ENCODE results near the gene SLC4A5. TPM values are rescaled to one million over a fixed set of nuclear protein-coding genes. Genes with fewer than 3 reads are reported as not detected.
A peak's percentile ranks its signal among the peaks of the same experiment; 100 is the strongest.

SLC4A5 gene
- total and polyA plus RNA-seq, 2 of the 8 experiments (the other 6 are each of a cell fraction or from before 2014, with no cell fraction given) = 0.42 to 0.52 TPM

DNA sequence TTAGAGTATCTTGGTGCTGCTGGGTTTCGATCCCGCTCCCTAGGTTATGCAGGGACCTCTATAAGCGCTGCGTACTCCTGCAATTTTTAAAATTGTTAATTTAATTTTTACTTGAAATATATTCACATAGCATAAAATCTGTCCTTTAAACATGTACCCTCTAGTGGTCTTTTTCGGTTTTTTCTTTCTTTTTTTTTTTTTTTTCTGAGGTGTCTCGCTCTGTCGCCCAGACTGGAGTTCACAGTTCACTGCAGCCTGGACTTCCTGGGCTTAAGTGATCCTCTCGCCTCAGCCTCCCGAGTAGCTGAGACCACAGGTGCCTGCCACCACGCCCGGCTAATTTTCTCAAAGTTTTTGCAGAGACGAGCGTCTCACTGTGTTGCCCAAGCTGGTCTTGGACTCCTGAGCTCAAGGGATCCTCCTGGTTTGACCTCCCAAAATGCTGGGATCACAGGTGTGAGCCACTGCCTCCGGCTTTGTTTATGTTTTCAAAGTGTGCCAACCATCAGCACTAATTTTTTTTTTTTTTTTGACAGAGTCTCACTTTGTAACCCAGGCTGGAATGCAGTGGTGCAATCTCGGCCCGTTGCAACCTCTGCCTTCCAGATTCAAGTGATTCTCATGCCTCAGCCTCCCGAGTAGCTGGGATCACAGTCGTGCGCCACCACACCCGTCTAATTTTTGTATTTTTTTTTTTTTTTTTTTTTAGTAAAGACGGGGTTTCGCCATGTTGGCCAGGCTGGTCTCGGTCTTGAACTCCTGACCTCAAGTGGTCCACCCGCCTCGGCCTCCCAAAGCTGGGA is 164.0 kb downstream of the SLC4A5 start:
- Histone ChIP-seq H4K20me1 (replicated peaks in 1 of 2; ENCODE audit: control insufficient read depth in 1 of 2, insufficient read depth in 2 of 2, low read length in 2 of 2) (peaks cover 0 to 5% of the 10 kb centered on the region in 2 experiments), H4K91ac (replicated peaks; ENCODE audit: insufficient read length, low read length) (no peak overlapping the region), H3K79me2 (ENCODE audit: control insufficient read depth in 1 of 2, insufficient read depth in 2 of 2, low read length in 2 of 2) (peaks cover 13 to 39% of the 10 kb centered on the region in 2 experiments), H2BK120ac (replicated peaks; ENCODE audit: low read depth, low read length) (no peak overlapping the region), H4K8ac (ENCODE audit: extremely low read depth, insufficient read depth, low read length) (no peak overlapping the region; the same call in 1 of the 2 replicates), H3K18ac (ENCODE audit: extremely low read depth, low read length) (no peak overlapping the region), H3K9ac (replicated peaks in 1 of 4; ENCODE audit: extremely low read depth in 1 of 4, low read depth in 3 of 4, low read length in 3 of 4) (no peak overlapping the region), H2BK15ac (ENCODE audit: low read length) (no peak overlapping the region), H3K23me2 (ENCODE audit: low read depth, low read length) (no peaks in the 10 kb centered on the region; the same call in 1 of the 2 replicates), H3K27ac (ENCODE audit: low read depth, low read length) (no peak overlapping the region), H3K14ac (ENCODE audit: insufficient read length) (no peak overlapping the region), H2AFZ (ENCODE audit: low read length) (no peak overlapping the region), H3K36me3 (ENCODE audit: control insufficient read depth in 2 of 4, insufficient read depth in 4 of 4, low read length in 3 of 4) (peaks cover 0 to 4% (median 1%) of the 10 kb centered on the region in 4 experiments; a peak in 2 of 8 replicates), H2BK5ac (ENCODE audit: low read depth, low read length) (no peak overlapping the region), H2BK12ac (ENCODE audit: low read depth, low read length) (no peak overlapping the region), H3K56ac (replicated peaks; ENCODE audit: insufficient read length, low read depth, low read length) (no peak overlapping the region), H3K4me1 (replicated peaks in 1 of 4; ENCODE audit: control insufficient read depth in 3 of 4, insufficient read depth in 4 of 4, low read length in 3 of 4) (peaks cover 0 to 5% (median 2%) of the 10 kb centered on the region in 4 experiments; a peak in 3 of 7 replicates), H3K4me2 (ENCODE audit: insufficient read depth in 1 of 2, low read depth in 2 of 2, low read length in 2 of 2) (peak overlapping the region; percentile 8 to 60), H3K23ac (ENCODE audit: insufficient read length) (no peak overlapping the region), H3K27me3 (replicated peaks in 1 of 4; ENCODE audit: control insufficient read depth in 3 of 4, extremely low read depth in 1 of 4, insufficient read depth in 3 of 4, low read length in 3 of 4) (no peaks in the 10 kb centered on the region), H3K79me1 (ENCODE audit: low read depth, low read length) (0 out of 2 replicates have a peak, but pooled peaks cover 2% of the 10 kb centered on the region), H2AK5ac (ENCODE audit: low read depth, low read length) (no peak overlapping the region), H3K4me3 (ENCODE audit: extremely low read depth in 1 of 4, insufficient read depth in 2 of 4, low read depth in 3 of 4, low read length in 4 of 4) (peak overlapping the region; percentile 30 to 91 (median 88); a peak in 6 of 8 replicates), H4K5ac (ENCODE audit: insufficient read length, low read depth, low read length) (no peak overlapping the region), H3K4ac (replicated peaks; ENCODE audit: insufficient read length, low read depth, low read length) (no peak overlapping the region), H2BK20ac (ENCODE audit: low read length) (no peak overlapping the region), H3K9me3 (ENCODE audit: insufficient read depth in 2 of 2, low read depth in 1 of 2, low read length in 1 of 2) (peaks cover 0 to 2% of the 10 kb centered on the region in 2 experiments; a peak in 1 of 4 replicates)
- WGBS, 2 experiments (ENCODE audit: extremely low coverage in 1 of 2, insufficient coverage in 1 of 2, insufficient read length in 1 of 2, insufficient replicate concordance in 2 of 2, low coverage in 1 of 2, low lambda C conversion rate in 2 of 2, missing lambda C conversion rate in 1 of 2) = 68% methylated on average over 19 of the region's 25 CpGs; no CpG with 5 or more reads in 1 of the 2 experiments
- DNase-seq (ENCODE audit: low read depth in 1 of 2, low spot score in 2 of 2) (peak in 1 of 2 experiments; percentile 51), FAIRE-seq (no peak)
- no peak for TF ChIP-seq CHD2 (IDR thresholded peaks at IDR 0.05; ENCODE audit: low read length)
- TF ChIP-seq ASH2L (IDR thresholded peaks at IDR 0.05; ENCODE audit: low read length) = no peak
- peak; percentile 56; the same call in 1 of the 2 replicates for TF ChIP-seq KDM1A (IDR thresholded peaks at IDR 0.05; ENCODE audit: borderline replicate concordance, low read length)
- no peak for TF ChIP-seq JUN (IDR thresholded peaks at IDR 0.05; ENCODE audit: low read depth, low read length)
- no peak for TF ChIP-seq SIX5 (IDR thresholded peaks at IDR 0.05; ENCODE audit: low read depth, low read length)
- TF ChIP-seq MAFK (IDR thresholded peaks at IDR 0.05; ENCODE audit: low read depth, low read length) = no peak
- TF ChIP-seq EGR1 (IDR thresholded peaks at IDR 0.05; ENCODE audit: borderline replicate concordance, low read depth, low read length) = no peak
- no peak for TF ChIP-seq GTF2F1 (IDR thresholded peaks at IDR 0.05; ENCODE audit: borderline replicate concordance, low read depth, low read length)
- ChIA-PET CTCF (ENCODE audit: partially characterized antibody) (interaction anchor here (0.6 to 3.6 kb wide), 15 partner anchors 9 to 556 kb away, joined by 3 to 21 read pairs (median 4); partner anchors contain the start of genes BOLA3 and MTHFD2), POLR2A (ENCODE audit: partially characterized antibody) (interaction anchor here (0.6 to 72.1 kb wide), 9 partner anchors 1 to 304 kb away, joined by 3 to 2699 read pairs (median 5); partner anchors contain the start of genes BOLA3, MOB1A and MTHFD2)

Measured in H1 (cell line).